Measurements from ENCODE around the gene SRD5A2. TPM values are rescaled to one million over a fixed set of nuclear protein-coding genes. Genes with fewer than 3 reads are reported as not detected.

SRD5A2 gene
- total RNA-seq, 2 experiments from 2014 or later, result not detected

DNA sequence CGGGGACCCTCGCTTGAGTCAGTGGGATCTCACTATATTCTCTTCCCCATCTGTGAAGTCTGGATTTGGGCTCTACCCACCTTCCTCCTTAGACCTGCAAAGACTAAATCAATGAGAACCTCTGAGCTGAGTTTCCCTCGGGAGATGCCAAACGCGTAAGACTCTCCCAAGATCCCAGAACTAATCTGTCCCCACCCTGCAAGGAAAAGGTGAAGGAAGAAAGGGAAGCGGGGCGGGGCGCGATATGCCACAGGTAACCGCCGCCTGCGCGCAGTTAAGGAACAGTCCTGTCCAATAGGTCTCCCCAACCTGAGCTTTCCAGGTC is 780 bp downstream of the SRD5A2 start:
- POLR2A ChIA-PET, result no interaction called here
- TF ChIP-seq, protein P1, sequence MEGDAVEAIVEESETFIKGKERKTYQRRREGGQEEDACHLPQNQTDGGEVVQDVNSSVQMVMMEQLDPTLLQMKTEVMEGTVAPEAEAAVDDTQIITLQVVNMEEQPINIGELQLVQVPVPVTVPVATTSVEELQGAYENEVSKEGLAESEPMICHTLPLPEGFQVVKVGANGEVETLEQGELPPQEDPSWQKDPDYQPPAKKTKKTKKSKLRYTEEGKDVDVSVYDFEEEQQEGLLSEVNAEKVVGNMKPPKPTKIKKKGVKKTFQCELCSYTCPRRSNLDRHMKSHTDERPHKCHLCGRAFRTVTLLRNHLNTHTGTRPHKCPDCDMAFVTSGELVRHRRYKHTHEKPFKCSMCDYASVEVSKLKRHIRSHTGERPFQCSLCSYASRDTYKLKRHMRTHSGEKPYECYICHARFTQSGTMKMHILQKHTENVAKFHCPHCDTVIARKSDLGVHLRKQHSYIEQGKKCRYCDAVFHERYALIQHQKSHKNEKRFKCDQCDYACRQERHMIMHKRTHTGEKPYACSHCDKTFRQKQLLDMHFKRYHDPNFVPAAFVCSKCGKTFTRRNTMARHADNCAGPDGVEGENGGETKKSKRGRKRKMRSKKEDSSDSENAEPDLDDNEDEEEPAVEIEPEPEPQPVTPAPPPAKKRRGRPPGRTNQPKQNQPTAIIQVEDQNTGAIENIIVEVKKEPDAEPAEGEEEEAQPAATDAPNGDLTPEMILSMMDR (IDR thresholded peaks at IDR 0.05), result no peak

DNA sequence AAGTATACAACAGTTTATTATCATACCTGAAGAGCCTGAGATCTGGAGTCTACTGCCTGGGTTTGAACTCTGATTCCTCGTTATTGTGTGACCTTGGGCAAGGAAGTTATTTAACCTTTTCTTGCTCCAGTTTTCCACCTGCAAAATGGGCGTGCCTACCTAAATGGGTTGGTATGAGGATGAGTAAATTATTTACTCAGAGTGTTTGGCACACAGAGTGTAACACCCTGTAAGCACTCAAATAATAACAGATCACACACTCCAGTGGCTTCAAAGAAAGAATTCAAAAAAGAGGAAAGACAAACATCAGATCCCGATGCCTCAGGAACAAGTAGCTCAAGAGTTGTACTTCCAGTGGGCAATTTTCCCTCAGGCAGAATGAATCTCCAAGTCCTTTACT is 2.4 kb downstream of the SRD5A2 start:
- H3K9me3 Mint-ChIP-seq, result no peaks in the 10 kb centered on the region
- ChIA-PET CTCF (no interaction called here), POLR2A (no interaction called here)
- intact Hi-C loops (cut with micrococcal nuclease), result no loop called here
- H3K27ac Mint-ChIP-seq, result no peak overlapping the region
- peaks cover 36% of the 10 kb centered on the region for H3K27me3 Mint-ChIP-seq
- no peak for DNase-seq
- no peak for ATAC-seq
- no peaks in the 10 kb centered on the region for H3K36me3 Mint-ChIP-seq (ENCODE audit: low read depth)
- no peak overlapping the region for H3K4me3 Mint-ChIP-seq
- no peaks in the 10 kb centered on the region for H3K4me1 Mint-ChIP-seq (ENCODE audit: low read depth)
- TF ChIP-seq, protein P1 (IDR thresholded peaks at IDR 0.05), result no peak

More for the DNA sequence above, 780 bp downstream of the SRD5A2 start:
- no peaks in the 10 kb centered on the region for H3K9me3 Mint-ChIP-seq
- no peak overlapping the region for H3K27ac Mint-ChIP-seq
- H3K4me1 Mint-ChIP-seq (ENCODE audit: low read depth), result no peaks in the 10 kb centered on the region
- no peak for ATAC-seq
- CTCF ChIA-PET, result no interaction called here
- no peak for DNase-seq
- no peak overlapping the region for H3K4me3 Mint-ChIP-seq
- intact Hi-C loops (cut with micrococcal nuclease), result no loop called here
- no peaks in the 10 kb centered on the region for H3K36me3 Mint-ChIP-seq (ENCODE audit: low read depth)
- H3K27me3 Mint-ChIP-seq, result peaks cover 42% of the 10 kb centered on the region

DNA sequence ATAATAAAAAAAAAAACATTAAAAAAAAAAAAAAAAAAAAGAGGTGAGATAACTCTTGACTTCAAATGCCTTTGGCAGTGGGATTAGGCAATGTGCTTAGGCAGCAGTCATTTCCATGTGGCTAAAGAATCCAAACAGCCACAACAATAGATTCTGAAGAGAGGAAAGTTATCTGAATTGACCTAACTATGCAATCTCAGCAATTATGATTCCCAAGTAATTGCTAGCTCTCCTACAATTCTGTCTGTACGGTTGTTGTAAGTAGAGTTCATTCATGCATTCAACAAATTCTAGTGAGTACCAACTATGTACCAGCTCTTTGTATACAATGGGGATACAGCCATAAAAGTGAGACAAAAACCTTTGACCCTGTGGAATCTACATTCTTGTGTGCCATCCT is 3.6 kb downstream of the SRD5A2 start:
- CTCF ChIA-PET, result no interaction called here
- intact Hi-C loops (cut with micrococcal nuclease), result no loop called here
- ATAC-seq, result no peak

DNA sequence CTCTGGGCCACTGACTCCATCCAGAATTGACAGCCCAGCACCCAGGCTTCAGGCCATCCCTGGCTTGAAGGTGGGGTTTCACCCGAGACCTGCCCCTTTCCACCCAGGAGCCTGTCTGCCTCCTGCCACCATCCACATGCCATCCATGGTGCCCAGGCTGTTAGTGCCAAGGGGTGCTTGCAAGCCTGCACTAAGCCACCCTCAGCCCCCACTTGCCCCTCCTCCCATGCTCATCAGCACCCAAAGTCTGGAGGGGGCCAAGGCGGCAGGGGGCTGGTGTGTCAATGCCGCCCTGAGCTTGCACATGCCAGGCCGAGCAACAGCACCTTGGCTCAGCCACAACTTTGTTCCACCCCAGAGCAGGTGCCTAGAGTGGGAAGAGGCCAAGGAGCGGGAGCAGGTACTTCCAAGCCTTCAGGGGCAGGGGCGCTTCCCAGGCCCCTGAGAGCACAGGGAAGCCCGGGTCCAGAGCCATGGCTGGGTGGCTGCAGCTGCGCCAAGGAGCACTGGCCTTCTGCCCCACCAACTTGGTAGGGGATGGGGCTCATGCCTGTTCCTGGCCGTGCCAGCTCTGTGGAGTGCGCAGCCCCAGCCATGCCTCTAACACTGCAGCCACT is 12.0 kb downstream of the SRD5A2 start:
- ChIA-PET POLR2A (no interaction called here), CTCF (no interaction called here)
- TF ChIP-seq, protein P1 (IDR thresholded peaks at IDR 0.05), result no peak
- DNase-seq, result no peak
- Mint-ChIP-seq H3K36me3 (ENCODE audit: low read depth) (no peaks in the 10 kb centered on the region), H3K4me1 (ENCODE audit: low read depth) (no peaks in the 10 kb centered on the region), H3K27ac (no peak overlapping the region), H3K27me3 (peaks cover 2% of the 10 kb centered on the region), H3K4me3 (no peak overlapping the region), H3K9me3 (peaks cover 3% of the 10 kb centered on the region)
- intact Hi-C loops (cut with micrococcal nuclease), result no loop called here
- ATAC-seq, result no peak

More for the DNA sequence above, 3.6 kb downstream of the SRD5A2 start:
- POLR2A ChIA-PET, result no interaction called here
- no peaks in the 10 kb centered on the region for H3K4me1 Mint-ChIP-seq (ENCODE audit: low read depth)
- H3K27ac Mint-ChIP-seq, result no peak overlapping the region
- H3K36me3 Mint-ChIP-seq (ENCODE audit: low read depth), result no peaks in the 10 kb centered on the region
- H3K9me3 Mint-ChIP-seq, result no peaks in the 10 kb centered on the region
- H3K4me3 Mint-ChIP-seq, result no peak overlapping the region
- H3K27me3 Mint-ChIP-seq, result peaks cover 27% of the 10 kb centered on the region
- TF ChIP-seq, protein P1 (IDR thresholded peaks at IDR 0.05), result no peak
- no peak for DNase-seq

DNA sequence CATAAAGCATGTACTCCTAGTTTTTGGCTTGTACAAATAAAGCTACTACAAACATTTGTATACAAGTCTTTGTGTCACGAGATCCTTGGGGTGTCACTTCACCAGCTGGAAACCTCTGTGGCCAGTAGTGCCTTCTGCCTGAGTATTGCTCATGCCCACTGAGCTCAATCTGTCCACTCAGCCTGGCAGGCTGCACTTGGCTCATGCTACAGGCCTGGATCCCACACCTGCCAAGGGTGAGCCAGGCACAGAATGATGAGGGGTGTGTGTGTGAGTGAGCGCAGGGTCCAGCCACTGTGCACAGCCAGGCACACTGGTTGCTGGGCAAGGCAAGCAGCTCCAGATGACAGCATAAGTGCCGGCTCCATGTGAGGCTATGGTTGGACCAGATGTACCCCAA is 13.1 kb downstream of the SRD5A2 start:
- POLR2A ChIA-PET, result no interaction called here
- H3K9me3 Mint-ChIP-seq, result peaks cover 3% of the 10 kb centered on the region
- H3K27ac Mint-ChIP-seq, result no peak overlapping the region
- H3K36me3 Mint-ChIP-seq (ENCODE audit: low read depth), result no peaks in the 10 kb centered on the region
- ATAC-seq, result no peak
- DNase-seq, result no peak
- H3K27me3 Mint-ChIP-seq, result peaks cover 6% of the 10 kb centered on the region
- intact Hi-C loops (cut with micrococcal nuclease), result no loop called here
- CTCF ChIA-PET, result no interaction called here
- H3K4me3 Mint-ChIP-seq, result no peak overlapping the region
- H3K4me1 Mint-ChIP-seq (ENCODE audit: low read depth), result no peaks in the 10 kb centered on the region
- TF ChIP-seq, protein P1 (IDR thresholded peaks at IDR 0.05), result no peak

Data from activated CD8-positive, alpha-beta T cell treated with anti-CD3 and anti-CD28 coated beads for 36 hours (primary cell).